GM18861 (cell line): ENCODE data around the gene SHF.

Experiments used
- ATAC-seq: cut with Tn5 transposase; IDR thresholded peaks from one replicate; pipeline ENCODE4 v1.9.1; 2021; ENCODE audit not compliant: unreplicated experiment

Gene SHF

DNA sequence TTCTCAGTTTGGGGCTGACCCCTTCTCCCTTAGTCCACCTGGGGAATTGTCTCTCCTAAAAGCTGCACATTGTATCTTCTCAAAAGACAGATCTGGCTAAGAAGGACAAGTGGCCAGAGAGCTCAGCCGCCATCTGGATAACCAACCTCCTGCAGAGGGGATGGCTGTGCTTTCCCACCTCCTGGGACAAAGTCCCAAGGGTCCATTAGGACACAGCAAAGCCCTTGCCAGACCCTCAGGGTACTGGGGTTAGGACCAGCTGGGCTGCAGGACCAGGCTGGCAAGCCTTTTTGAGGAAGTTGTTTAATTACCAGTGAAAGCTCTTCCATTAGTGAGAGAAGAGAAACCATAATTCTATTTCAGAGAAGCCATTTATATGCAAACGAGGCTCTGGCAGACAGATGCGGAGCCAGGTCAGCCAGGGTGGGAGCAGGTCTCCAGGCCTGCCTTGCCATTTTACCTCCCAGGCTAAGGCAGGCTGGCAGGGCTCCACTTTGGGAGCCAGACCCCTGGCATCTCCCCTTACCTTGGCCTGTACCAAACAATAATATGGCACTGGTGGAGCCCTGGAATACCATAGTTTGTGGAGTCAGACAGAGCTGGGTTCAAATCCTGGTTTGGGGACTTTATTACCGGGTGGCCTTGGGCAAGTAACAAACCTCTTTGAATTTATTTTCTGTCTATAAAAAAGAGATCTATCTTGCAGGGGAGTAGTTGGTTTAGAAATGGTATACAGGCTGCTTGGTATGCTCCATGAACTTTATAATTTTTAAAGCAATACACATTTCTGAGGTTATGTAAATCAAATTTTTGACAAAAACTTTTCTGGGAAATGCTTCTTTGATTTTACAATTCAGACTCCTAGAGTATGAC, 17.9 kb downstream of the SHF start:
- no peak for ATAC-seq

DNA sequence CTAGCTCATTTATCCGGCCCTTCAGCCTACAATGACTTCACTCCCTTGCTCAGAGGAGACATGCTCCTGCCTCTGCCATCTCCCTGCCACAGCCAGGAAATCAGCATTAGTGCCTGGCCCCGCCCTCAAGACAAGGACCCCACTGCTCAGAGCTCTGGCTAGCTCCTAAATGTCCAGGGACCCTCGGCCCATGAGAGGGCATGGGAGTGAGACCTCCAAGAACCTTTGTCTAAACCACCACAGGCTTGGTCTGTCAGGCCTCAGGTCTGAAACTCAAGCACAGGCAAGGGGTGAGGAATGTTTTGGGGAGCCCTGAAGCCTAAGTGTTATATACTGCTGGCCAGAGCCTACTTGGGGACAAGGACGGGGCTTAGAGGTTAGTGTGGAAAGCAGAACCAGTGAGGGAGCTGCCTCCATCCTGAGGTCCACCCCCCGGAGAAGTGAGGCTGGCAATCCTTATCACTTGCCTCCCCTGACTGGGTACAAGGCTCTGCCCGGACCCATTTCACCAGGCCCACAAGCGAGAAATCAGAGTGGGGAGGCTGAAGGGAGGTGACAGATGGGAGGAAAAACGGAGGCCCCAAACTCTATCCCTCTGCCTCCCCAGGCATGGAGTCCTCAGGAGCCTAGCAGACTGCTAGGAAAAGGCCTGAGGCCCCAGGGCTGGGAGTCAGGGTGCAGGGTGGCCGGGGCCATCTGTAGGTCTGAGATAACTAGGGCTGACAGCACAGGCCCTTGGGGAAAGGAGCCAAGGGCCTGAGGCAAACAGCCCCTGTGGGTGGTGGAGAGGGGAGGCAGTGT, 18.8 kb downstream of the SHF start:
- no peak for ATAC-seq

DNA sequence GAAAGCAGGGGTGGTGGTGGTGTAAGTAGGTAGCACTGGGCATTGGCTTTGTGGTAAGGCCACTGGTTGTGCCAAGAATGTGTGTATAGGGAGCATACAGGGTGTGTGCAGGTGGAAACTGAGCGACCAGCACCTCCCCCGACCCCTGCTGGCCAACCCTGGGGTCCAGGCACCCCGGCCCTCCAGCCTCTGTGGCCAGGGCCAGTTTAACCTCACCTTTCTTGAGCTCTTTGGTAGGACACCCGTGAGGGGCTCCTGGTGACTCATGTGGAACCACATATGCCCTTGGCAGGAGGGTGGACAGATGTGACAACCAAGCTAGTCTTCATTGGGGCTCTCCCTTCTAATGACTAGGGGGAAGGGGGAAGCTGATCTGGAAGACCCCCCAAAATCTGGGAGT, 19.5 kb downstream of the SHF start:
- ATAC-seq, result no peak

DNA sequence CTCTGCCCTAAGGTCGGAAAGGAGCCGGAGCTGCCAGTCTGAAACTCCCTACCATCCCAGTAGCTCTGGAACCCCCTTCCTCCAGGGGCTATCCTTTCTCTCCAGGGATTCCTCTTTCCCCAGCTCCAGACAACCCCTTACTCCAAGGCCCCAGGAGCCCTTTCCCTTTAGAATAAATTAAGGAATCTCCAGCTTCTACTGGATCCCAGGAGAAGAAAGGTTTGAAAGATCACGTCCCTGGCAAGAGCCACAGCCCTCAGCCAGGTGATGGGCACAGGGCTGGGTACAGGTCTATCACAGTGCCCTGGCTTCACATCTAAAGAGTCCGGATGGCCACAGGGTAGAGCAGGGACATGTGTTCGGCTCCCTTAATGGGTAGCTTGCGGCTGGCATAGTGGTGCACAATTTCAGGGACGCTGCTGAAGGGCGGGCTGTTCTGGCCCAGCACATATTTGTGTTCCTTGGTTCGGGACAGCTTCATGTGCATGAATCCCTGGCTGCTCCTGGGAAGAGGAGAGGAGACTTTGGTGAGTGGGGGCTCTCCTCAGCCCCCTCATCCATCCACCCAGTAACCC, 20.0 kb downstream of the SHF start:
- ATAC-seq, result no peak

DNA sequence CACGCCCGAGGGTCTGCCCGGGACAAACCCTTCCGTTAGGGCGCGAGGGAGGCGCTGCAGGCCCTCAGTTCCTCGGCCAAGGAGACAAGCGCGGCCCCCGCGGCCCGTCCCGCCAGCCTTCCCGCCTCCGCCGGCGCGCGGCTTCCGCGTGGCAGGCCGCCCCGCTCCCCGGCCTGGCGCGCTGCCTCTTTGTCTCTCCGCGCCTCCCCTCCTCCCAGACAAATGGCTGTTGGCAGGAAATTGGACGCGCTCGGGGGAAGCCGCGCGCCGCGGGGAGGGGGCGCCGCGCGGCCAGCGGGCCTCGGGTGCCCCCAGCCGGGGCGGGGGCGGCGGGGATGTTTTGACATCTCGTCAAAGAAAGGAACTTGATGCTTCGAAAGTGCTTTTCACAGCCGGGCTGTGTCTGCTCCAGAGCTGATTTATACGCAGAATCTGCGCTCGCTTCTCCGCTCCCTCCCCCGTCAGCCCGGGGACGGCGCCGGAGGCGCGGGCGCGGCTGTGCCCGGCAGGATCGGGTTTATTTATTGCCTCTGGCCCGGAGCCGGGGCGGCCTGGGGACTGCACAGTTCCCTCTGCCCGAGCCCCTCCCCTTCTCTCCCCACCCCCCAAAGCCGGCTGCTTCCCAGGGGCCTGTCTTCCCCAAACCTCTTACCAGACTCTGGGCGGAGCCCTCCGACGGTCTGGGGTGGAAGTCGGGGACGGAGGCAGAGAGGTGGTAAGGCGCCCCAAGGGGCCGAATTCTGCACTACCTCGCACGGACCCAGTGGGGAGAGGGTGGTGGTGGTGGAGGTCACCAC, 20.7 kb downstream of the SHF start:
- peak; percentile 78 for ATAC-seq

DNA sequence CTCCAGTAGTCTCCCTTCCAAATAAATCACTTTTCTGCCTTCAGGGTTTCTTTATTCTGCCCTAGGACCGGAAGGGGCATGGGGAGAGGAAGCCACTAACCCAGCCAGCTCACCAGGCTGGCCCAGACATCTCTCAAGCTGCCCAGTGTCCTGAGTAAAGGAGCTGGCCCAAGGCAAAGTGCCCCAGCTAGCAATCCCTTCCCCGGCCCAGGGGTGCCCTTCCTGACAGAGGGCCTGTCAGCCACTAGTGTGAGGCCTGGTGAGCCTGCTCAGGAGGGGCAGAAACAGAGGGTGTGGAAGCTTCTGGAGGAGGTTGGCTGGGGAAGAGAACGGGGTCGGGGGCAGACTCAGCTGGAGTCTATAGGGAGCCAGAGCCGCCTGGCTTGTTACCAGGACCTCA, 22.2 kb downstream of the SHF start:
- no peak for ATAC-seq

DNA sequence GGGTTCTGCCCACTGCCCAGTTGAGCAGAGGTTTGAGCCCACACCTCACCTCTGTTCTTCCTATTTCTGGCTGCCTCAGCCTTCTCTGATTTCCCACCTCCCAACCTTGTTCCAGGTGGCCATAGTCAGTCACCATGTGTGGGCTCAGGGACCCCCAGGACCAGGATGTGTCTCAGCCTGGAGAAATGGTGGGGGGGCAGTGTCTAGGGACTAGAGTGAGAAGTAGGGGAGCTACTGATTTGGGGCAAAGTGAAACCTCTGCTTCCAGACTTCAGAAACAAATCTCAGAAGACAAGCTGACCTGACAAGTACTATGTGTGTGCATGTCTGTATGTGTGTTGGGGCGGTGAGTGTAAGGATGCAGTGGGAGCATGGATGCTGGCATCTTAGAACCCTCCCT, 22.9 kb downstream of the SHF start:
- no peak for ATAC-seq

DNA sequence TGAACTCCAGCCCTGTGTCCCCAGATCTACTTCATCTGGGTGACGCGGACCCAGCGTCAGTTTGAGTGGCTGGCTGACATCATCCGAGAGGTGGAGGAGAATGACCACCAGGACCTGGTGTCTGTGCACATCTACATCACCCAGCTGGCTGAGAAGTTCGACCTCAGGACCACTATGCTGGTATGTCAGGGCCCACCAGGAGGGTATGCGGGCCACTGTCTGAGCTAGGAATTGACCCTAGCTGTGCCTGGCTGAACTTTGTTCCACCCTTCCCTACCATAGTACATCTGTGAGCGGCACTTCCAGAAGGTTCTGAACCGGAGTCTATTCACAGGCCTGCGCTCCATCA, 24.3 kb downstream of the SHF start:
- ATAC-seq, result no peak

DNA sequence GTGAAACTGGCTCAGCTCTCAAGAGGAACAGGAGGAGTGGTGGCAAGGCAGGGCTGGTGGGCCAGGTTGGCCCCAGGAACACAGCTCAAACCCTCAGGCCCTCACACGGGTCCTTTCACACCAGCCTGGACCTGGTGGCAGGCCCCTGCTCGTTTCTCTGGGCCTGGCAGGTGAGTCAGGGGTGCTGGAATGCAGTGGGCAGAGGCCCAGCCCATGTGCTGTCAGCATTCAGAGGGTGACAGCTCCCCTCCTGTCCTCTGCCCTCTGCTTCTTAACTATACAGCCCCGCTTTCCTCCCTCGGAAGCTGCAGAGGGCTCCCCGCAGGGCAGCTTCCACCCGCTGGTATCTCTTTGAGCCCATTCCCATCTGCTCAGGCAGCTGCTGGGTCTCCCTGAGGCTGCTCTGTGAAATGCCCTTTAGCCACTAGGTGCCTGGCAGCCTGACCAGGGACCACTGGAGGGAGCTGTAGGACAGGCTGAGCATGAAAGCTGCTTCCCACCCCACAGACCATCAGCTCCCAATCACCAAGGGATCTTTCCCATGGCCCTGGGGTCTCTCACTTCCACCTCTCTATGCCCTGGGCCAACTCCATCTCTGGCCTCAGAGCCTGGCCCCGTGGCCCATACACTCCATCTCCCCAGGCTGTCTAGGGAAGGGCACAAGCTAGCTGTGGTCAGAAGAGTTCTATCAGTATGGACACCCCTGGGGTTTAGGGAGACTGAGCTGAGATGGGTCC, 24.8 kb downstream of the SHF start:
- peak; percentile 43 for ATAC-seq

DNA sequence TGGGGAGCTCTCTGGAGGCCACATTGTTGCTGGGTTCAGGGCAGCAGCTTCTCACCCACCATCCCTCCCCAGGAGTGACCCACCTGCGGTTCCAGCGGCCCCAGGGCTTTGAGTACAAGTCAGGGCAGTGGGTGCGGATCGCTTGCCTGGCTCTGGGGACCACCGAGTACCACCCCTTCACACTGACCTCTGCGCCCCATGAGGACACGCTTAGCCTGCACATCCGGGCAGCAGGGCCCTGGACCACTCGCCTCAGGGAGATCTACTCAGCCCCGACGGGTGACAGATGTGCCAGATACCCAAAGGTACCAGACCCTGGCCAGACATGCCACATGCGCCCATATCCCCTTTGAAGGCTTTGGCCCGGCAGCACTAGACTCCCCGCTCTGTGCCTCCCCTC, 26.1 kb downstream of the SHF start:
- no peak for ATAC-seq

DNA sequence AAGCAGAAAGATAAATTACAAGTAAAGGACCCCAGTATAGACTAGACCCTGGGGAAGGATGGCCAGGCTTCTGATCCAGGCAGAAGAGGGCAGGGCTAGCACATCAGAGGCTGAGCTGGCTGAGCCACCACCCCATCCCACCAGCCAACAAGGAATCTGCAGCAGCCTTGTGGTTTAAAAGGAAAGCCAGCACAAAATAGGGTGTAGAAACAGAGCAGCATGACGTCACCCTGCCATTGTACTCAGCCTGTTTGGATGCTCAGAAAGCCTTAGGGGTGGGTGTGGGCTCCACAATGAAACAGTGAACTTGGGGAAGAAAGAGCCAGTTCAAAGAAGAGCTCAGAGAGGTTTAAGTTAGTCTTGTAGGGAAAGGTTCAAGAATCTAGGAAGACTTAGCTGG, 29.8 kb downstream of the SHF start:
- no peak for ATAC-seq

DNA sequence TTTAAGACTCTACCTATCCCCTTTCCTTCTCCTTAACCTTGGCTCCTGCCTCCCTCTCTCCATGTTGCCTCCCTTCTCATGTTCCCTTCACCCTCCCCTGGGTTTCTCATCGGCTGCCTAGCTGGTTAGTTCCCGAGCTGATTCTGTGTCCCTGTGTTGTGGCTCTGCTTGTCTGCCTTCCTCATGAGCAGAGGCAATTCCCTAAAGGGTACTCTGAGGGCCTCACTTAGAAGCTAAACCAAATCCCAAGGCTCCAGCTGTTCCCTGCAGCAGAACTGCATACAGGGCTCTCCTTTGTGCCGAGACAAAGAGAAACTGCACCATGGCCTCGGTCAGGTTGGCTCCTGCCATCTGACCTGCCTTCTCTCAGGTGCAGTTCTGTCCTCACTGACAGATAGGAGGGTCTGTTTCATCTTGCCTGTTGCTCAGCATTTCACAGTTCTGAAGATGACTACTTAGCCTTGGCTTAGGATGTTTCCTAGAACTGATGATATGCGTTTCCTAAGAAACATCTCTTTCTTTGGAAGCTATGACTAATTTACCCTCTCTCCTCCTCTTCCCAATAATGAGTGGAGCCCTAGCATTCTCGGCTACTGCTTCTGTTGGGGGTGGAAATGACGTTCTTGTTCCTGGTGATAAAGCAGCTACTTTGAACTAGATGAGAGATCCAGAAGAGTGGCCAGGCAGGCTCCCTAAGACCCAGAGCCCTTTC, 30.9 kb downstream of the SHF start:
- ATAC-seq, result no peak

DNA sequence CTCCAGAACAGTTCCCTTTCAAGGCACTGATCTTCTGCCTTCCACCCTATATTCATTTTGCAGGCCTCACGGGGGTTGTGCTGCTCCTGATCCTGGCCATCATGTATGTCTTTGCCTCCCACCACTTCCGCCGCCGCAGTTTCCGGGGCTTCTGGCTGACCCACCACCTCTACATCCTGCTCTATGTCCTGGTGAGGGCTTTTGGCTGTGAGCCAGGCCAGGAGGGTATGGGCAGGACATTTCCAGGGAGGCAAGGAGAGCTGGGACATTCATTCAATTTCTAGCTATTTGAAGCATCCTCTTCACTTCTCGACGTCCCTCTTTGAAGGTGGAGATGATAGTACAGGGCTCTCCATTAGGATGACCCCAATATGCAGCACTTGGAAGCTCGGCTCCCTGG, 32.0 kb downstream of the SHF start:
- no peak for ATAC-seq

DNA sequence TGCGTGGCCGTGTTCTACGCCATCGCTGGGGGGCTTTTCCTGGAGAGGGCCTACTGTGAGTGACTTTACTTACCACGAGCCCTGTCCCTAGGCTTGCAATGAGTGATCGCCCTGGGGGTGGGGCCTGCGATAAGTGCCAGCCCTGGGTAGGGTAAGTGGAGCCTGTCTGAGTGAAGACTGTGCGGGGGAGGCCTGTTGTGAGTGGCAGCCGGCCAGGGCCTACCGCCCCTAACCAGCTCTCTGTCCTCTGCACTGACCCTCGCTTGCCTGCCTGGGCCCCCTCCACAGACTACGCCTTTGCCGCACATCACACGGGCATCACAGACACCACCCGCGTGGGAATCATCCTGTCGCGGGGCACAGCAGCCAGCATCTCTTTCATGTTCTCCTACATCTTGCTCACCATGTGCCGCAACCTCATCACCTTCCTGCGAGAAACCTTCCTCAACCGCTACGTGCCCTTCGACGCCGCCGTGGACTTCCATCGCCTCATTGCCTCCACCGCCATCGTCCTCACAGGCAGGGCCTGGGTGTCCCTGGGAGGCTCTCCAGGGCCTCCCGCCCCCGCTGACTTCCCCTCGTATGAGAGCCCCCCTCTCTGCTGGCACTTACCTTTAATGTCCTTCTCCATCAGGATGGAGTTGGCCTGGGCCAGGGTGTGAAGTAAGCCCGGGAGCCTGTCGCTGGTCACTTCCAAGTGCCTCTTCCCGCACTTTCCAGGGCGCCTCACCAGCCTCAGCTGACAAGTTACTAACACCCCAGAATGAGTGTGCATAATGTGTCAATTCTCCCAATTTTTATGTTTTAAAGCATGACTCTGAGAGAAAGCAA, 35.6 kb downstream of the SHF start:
- ATAC-seq, result no peak

DNA sequence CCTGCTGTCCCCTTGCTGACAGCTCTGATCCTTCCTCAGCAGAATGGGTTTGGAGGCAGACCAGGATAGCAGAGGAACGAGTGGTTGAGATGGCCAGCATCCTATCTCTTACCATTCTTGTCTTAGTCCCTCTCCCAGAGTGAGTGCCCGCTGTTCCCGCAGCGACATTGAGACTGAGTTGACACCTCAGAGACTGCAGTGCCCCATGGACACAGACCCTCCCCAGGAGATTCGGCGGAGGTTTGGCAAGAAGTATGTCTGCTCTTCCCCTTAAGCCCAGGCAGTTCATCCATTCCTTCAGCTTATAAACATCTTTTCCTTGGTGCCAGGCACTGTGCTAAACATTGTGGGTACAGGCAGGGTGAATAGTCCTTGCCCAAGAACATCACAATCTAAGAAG, 36.8 kb downstream of the SHF start:
- no peak for ATAC-seq

DNA sequence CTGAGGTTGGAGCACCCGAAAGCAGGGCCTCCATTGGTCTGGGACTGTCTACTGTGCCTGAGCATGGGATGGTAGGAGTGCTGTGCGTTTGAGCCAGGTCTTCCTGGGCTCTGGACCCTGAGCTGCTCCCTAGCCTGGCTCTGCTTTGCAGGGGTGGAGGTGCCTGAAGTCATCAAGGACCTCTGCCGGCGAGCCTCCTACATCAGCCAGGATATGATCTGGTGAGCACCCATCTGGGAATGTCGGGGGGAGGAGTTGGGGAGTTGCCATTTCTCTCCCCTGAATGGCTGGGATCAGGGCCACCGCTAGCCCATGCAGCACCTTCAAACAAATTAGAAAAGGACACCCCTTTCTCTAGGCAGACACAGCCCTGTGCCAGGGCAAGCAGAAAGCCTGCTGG, 37.3 kb downstream of the SHF start:
- ATAC-seq, result no peak

DNA sequence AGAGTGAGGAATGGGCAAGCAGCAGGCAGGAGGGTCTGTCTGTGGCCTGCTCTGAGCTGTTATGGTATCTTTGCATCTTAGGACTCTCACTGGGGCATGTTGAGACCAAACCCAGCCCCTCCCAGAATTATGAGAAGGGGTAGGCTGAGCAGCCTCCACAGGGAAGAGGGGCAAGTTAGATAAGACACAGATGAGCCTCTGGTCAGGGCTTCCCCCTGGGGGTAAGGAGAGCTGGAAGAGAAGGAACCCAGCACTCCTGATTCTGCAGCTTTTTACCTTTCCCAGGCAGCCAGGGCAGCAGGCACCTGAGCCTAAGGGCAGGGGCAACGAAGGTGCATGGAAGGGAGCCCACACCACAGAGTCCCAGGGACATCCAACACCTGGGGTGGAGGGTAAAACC, 38.7 kb downstream of the SHF start:
- no peak for ATAC-seq

DNA sequence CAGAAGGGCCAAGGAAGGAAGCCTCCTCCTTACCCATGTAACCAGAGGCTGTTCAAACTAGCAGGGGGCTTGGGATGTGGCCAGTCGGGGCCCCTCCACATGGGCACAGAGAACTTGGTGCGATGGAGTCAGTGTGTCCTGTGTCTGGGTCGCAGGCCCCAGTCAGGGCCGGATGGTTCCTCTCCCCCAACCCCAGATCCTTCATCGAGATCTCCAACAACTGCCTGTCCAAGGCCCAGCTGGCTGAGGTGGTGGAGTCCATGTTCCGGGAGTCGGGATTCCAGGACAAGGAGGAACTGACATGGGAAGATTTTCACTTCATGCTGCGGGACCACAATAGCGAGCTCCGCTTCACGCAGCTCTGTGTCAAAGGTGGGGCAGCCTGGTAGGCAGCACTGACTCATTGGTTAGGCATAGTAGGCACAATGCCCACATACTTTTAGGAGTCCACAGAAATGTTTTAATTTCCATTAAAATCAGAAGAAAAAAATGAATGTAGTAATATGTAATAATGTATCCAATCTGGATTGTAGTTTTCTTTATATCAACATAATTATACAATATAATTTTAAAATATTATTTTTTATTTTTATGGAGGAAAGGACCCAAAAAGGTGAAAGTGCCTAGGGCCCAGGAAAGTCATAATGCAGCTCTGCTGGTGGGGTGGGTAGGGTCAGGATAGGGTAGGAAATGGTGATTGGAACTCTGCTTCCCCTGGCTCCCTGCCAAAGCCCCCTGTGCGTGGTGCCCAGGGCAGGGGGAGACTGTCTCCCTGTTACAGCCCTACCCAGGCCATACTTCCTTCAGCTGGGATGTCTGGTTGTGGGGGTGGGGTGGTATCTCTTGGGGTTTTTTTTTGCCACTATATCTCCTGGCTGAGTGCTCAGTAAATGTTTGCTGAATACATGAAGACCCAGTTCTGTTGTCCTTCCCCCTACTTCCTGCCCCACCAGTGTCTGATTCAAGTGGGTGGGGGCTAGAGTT, 39.4 kb downstream of the SHF start:
- ATAC-seq, result no peak
